Measurements from ENCODE around the gene TNK2.
"Not testable (repeated sequence)": the region's sequence is repeated elsewhere in the genome, so short reads cannot be mapped to it uniquely, and the experiment has no call there.

The TNK2 gene

GRCh38 chr3:195954052-195954751, 45.9 kb upstream of the TNK2 start:
- not testable (repeated sequence) for H3K4me1 ChIP-seq (ENCODE audit: control insufficient read depth, insufficient read depth, low read depth, low read length)
- no CpG with 5 or more reads among the region's 84 CpGs for WGBS

GRCh38 chr3:195952590-195952989, 44.2 kb upstream of the TNK2 start:
- H2AK5ac ChIP-seq (ENCODE audit: low read length, severe bottlenecking); H2BK120ac ChIP-seq (ENCODE audit: low read depth, low read length); H4K8ac ChIP-seq (ENCODE audit: low read length); H4K91ac ChIP-seq (ENCODE audit: low read length); H3K4ac ChIP-seq (ENCODE audit: low read depth in 1 of 2, low read length in 2 of 2); H3K23ac ChIP-seq (ENCODE audit: low read length in 2 of 2); H3K9me3 ChIP-seq (ENCODE audit: control insufficient read depth, low read length); H3K27me3 ChIP-seq (ENCODE audit: control insufficient read depth in 1 of 2, insufficient read depth in 1 of 2, low read length in 2 of 2); H2BK15ac ChIP-seq (ENCODE audit: low read depth, poor library complexity, severe bottlenecking); H3K18ac ChIP-seq (ENCODE audit: low read depth in 1 of 2, low read length in 2 of 2); H3K4me2 ChIP-seq (ENCODE audit: low read length, poor library complexity, severe bottlenecking); H3K36me3 ChIP-seq (ENCODE audit: control insufficient read depth in 1 of 2, insufficient read depth in 2 of 2, low read depth in 1 of 2, low read length in 2 of 2); H2AFZ ChIP-seq (ENCODE audit: low read depth, low read length); H2BK5ac ChIP-seq (ENCODE audit: low read depth, low read length, poor library complexity, severe bottlenecking); H3K79me1 ChIP-seq (replicated peaks; ENCODE audit: low read length, poor library complexity, severe bottlenecking); H3K27ac ChIP-seq (ENCODE audit: low read length, poor library complexity, severe bottlenecking); H3K9ac ChIP-seq (ENCODE audit: low read length); H3K14ac ChIP-seq (ENCODE audit: low read length in 2 of 2); H3K4me3 ChIP-seq (ENCODE audit: insufficient read depth in 1 of 2, low read depth in 1 of 2, low read length in 2 of 2); H3K4me1 ChIP-seq (ENCODE audit: control insufficient read depth, insufficient read depth, low read depth, low read length); H2BK12ac ChIP-seq (ENCODE audit: low read length in 2 of 2); DNase-seq: not testable (repeated sequence)
- WGBS = no CpG with 5 or more reads among the region's 10 CpGs

More at GRCh38 chr3:195954052-195954751, 45.9 kb upstream of the TNK2 start:
- peaks cover 8 to 11% of the 10 kb centered on the region in 2 experiments for H3K36me3 ChIP-seq (ENCODE audit: control insufficient read depth in 1 of 2, insufficient read depth in 2 of 2, low read depth in 1 of 2, low read length in 2 of 2)
- peak overlapping the region; percentile 48 for H3K9ac ChIP-seq (ENCODE audit: low read length)
- H3K79me1 ChIP-seq (replicated peaks; ENCODE audit: low read length, poor library complexity, severe bottlenecking); H2BK12ac ChIP-seq (ENCODE audit: low read length in 2 of 2); H3K4me2 ChIP-seq (ENCODE audit: low read length, poor library complexity, severe bottlenecking); H2BK5ac ChIP-seq (ENCODE audit: low read depth, low read length, poor library complexity, severe bottlenecking); H3K4ac ChIP-seq (ENCODE audit: low read depth in 1 of 2, low read length in 2 of 2); H3K9me3 ChIP-seq (ENCODE audit: control insufficient read depth, low read length); H2AK5ac ChIP-seq (ENCODE audit: low read length, severe bottlenecking); H3K23ac ChIP-seq (ENCODE audit: low read length in 2 of 2); H2BK120ac ChIP-seq (ENCODE audit: low read depth, low read length); H3K14ac ChIP-seq (ENCODE audit: low read length in 2 of 2); H3K18ac ChIP-seq (ENCODE audit: low read depth in 1 of 2, low read length in 2 of 2); H2AFZ ChIP-seq (ENCODE audit: low read depth, low read length); H3K27me3 ChIP-seq (ENCODE audit: control insufficient read depth in 1 of 2, insufficient read depth in 1 of 2, low read length in 2 of 2); H4K91ac ChIP-seq (ENCODE audit: low read length); H2BK15ac ChIP-seq (ENCODE audit: low read depth, poor library complexity, severe bottlenecking); H4K8ac ChIP-seq (ENCODE audit: low read length); H3K27ac ChIP-seq (ENCODE audit: low read length, poor library complexity, severe bottlenecking): not testable (repeated sequence)
- H3K4me3 ChIP-seq (ENCODE audit: insufficient read depth in 1 of 2, low read depth in 1 of 2, low read length in 2 of 2) = peak overlapping the region; percentile 57 to 60
- peak; percentile 44 for DNase-seq

GRCh38 chr3:195951443-195952177, 43.3 kb upstream of the TNK2 start:
- not testable (repeated sequence) for H3K27ac ChIP-seq (ENCODE audit: low read length, poor library complexity, severe bottlenecking); H3K18ac ChIP-seq (ENCODE audit: low read depth in 1 of 2, low read length in 2 of 2); H3K79me1 ChIP-seq (replicated peaks; ENCODE audit: low read length, poor library complexity, severe bottlenecking); H3K27me3 ChIP-seq (ENCODE audit: control insufficient read depth in 1 of 2, insufficient read depth in 1 of 2, low read length in 2 of 2); H2BK12ac ChIP-seq (ENCODE audit: low read length in 2 of 2); H2BK120ac ChIP-seq (ENCODE audit: low read depth, low read length); H2AFZ ChIP-seq (ENCODE audit: low read depth, low read length); DNase-seq; H4K8ac ChIP-seq (ENCODE audit: low read length); H3K23ac ChIP-seq (ENCODE audit: low read length in 2 of 2); H2AK5ac ChIP-seq (ENCODE audit: low read length, severe bottlenecking); H2BK5ac ChIP-seq (ENCODE audit: low read depth, low read length, poor library complexity, severe bottlenecking); H3K14ac ChIP-seq (ENCODE audit: low read length in 2 of 2); H3K4me2 ChIP-seq (ENCODE audit: low read length, poor library complexity, severe bottlenecking); H3K9me3 ChIP-seq (ENCODE audit: control insufficient read depth, low read length); H3K4me1 ChIP-seq (ENCODE audit: control insufficient read depth, insufficient read depth, low read depth, low read length); H4K91ac ChIP-seq (ENCODE audit: low read length); H2BK15ac ChIP-seq (ENCODE audit: low read depth, poor library complexity, severe bottlenecking); H3K4ac ChIP-seq (ENCODE audit: low read depth in 1 of 2, low read length in 2 of 2); H3K9ac ChIP-seq (ENCODE audit: low read length); H3K4me3 ChIP-seq (ENCODE audit: insufficient read depth in 1 of 2, low read depth in 1 of 2, low read length in 2 of 2)
- peaks cover 0 to 13% of the 10 kb centered on the region in 2 experiments for H3K36me3 ChIP-seq (ENCODE audit: control insufficient read depth in 1 of 2, insufficient read depth in 2 of 2, low read depth in 1 of 2, low read length in 2 of 2)
- 81% methylated on average over 5 of the region's 9 CpGs for WGBS

GRCh38 chr3:195950731-195951130, 42.4 kb upstream of the TNK2 start:
- not testable (repeated sequence) for H3K4ac ChIP-seq (ENCODE audit: low read depth in 1 of 2, low read length in 2 of 2); H3K9me3 ChIP-seq (ENCODE audit: control insufficient read depth, low read length); H2BK12ac ChIP-seq (ENCODE audit: low read length in 2 of 2); H3K9ac ChIP-seq (ENCODE audit: low read length); H2BK120ac ChIP-seq (ENCODE audit: low read depth, low read length); H3K79me1 ChIP-seq (replicated peaks; ENCODE audit: low read length, poor library complexity, severe bottlenecking); H3K18ac ChIP-seq (ENCODE audit: low read depth in 1 of 2, low read length in 2 of 2); H3K4me1 ChIP-seq (ENCODE audit: control insufficient read depth, insufficient read depth, low read depth, low read length); H3K4me2 ChIP-seq (ENCODE audit: low read length, poor library complexity, severe bottlenecking); H2BK15ac ChIP-seq (ENCODE audit: low read depth, poor library complexity, severe bottlenecking); H3K27ac ChIP-seq (ENCODE audit: low read length, poor library complexity, severe bottlenecking); H3K4me3 ChIP-seq (ENCODE audit: insufficient read depth in 1 of 2, low read depth in 1 of 2, low read length in 2 of 2); DNase-seq; H2AK5ac ChIP-seq (ENCODE audit: low read length, severe bottlenecking); H3K27me3 ChIP-seq (ENCODE audit: control insufficient read depth in 1 of 2, insufficient read depth in 1 of 2, low read length in 2 of 2); H2AFZ ChIP-seq (ENCODE audit: low read depth, low read length); H4K8ac ChIP-seq (ENCODE audit: low read length); H3K23ac ChIP-seq (ENCODE audit: low read length in 2 of 2); H3K14ac ChIP-seq (ENCODE audit: low read length in 2 of 2); H2BK5ac ChIP-seq (ENCODE audit: low read depth, low read length, poor library complexity, severe bottlenecking)
- peak overlapping the region; percentile 39 for H4K91ac ChIP-seq (ENCODE audit: low read length)
- peaks cover 0 to 13% of the 10 kb centered on the region in 2 experiments for H3K36me3 ChIP-seq (ENCODE audit: control insufficient read depth in 1 of 2, insufficient read depth in 2 of 2, low read depth in 1 of 2, low read length in 2 of 2)
- 96% methylated on average over 8 of the region's 13 CpGs for WGBS
